Measurements from ENCODE around the gene BAHCC1.

DNA sequence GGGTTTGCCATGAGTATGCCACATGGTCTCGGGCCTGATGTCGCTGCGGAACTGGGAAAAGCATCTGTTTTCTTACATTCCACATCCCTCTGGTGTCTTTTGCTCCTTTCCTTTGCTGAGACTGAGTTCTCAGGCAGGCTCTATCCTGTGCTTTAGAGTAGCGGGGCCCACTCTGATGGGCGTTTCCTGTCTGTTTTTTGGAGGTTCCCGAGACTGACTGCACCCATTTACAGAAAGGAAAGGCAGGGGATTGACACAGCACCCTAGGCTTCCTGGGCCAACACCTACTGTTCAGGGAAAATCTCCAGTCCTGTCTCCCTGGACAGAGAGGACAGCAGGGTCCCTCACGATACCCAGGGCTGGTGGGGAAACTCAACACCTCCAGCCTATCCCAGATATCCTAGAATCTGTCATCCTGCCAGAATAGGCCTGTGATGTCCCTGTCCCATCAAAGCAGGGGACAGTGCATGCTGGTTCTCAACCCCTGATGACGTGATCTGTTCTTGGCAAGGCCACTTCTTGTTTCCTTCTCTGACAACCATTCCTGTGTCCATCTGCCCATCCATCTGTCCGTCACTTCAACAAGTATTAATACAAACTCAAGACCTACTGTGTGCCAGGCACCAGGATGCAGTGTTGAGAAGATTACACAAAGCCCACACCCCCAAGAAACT is 75.2 kb downstream of the BAHCC1 start:
- TF ChIP-seq, protein P1, sequence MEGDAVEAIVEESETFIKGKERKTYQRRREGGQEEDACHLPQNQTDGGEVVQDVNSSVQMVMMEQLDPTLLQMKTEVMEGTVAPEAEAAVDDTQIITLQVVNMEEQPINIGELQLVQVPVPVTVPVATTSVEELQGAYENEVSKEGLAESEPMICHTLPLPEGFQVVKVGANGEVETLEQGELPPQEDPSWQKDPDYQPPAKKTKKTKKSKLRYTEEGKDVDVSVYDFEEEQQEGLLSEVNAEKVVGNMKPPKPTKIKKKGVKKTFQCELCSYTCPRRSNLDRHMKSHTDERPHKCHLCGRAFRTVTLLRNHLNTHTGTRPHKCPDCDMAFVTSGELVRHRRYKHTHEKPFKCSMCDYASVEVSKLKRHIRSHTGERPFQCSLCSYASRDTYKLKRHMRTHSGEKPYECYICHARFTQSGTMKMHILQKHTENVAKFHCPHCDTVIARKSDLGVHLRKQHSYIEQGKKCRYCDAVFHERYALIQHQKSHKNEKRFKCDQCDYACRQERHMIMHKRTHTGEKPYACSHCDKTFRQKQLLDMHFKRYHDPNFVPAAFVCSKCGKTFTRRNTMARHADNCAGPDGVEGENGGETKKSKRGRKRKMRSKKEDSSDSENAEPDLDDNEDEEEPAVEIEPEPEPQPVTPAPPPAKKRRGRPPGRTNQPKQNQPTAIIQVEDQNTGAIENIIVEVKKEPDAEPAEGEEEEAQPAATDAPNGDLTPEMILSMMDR (IDR thresholded peaks at IDR 0.05; ENCODE audit: extremely low read depth in 1 of 2, insufficient read depth in 1 of 2, low read depth in 1 of 2, low read length in 2 of 2) = no peak
- TF ChIP-seq POLR2A (IDR thresholded peaks at IDR 0.05; ENCODE audit: low read depth, low read length) = no peak

Data from endothelial cell of umbilical vein (primary cell).